Neuronal stem cell (in vitro differentiated cells): ENCODE data around the gene DMD.

Experiments used
- DNase-seq: peaks from one replicate; pipeline ENCODE4 v3.0.0-alpha.2; 2013; ENCODE audit warnings: low spot score
- H2AFZ ChIP-seq: one replicate; pipeline ENCODE4 v1.6.1; 2013; ENCODE audit warnings: mild to moderate bottlenecking, low read length, inconsistent platforms
- H2AK5ac ChIP-seq: 2 replicates; pipeline ENCODE4 v1.6.1; 2013; ENCODE audit warnings: low read depth, mild to moderate bottlenecking, inconsistent platforms, low read length, moderate library complexity, mixed read lengths
- H2BK120ac ChIP-seq: 2 replicates; pipeline ENCODE4 v1.6.1; 2013; ENCODE audit warnings: low read depth, mild to moderate bottlenecking, inconsistent platforms, low read length, moderate library complexity, mixed read lengths
- H2BK12ac ChIP-seq: one replicate; pipeline ENCODE4 v1.6.1; 2013; ENCODE audit warnings: low read length, inconsistent platforms
- H2BK15ac ChIP-seq: 2 replicates; pipeline ENCODE4 v1.6.1; 2013; ENCODE audit warnings: mild to moderate bottlenecking, low read length, inconsistent platforms, mixed read lengths
- H2BK5ac ChIP-seq: one replicate; pipeline ENCODE4 v1.6.1; 2013; ENCODE audit warnings: inconsistent platforms, mild to moderate bottlenecking, low read length, moderate library complexity
- H3K14ac ChIP-seq: one replicate; pipeline ENCODE4 v1.6.1; 2013; ENCODE audit warnings: low read length, inconsistent platforms
- H3K18ac ChIP-seq: 2 replicates; pipeline ENCODE4 v1.6.1; 2013; ENCODE audit warnings: low read length, inconsistent platforms
- H3K23ac ChIP-seq: 2 replicates; pipeline ENCODE4 v1.6.1; 2013; ENCODE audit warnings: low read depth, mild to moderate bottlenecking, mixed read lengths, low read length, inconsistent platforms; ENCODE audit not compliant: poor library complexity
- H3K27ac ChIP-seq: replicated peaks from 3 replicates; pipeline ENCODE4 v1.5.1; 2013; ENCODE audit warnings: low read length, inconsistent platforms
- H3K27me3 ChIP-seq, 3 experiments: 2 replicates each; pipeline ENCODE4 v1.6.1; 2013; ENCODE audit warnings: low read length in 3 of 3, mild to moderate bottlenecking in 2 of 3, inconsistent platforms in 1 of 3, low read depth in 1 of 3, mixed read lengths in 1 of 3, moderate library complexity in 1 of 3; ENCODE audit not compliant: control insufficient read depth in 3 of 3, insufficient read depth in 3 of 3
- H3K36me3 ChIP-seq, 2 donors: replicated peaks in 1 of 2; 2 replicates each; pipeline ENCODE4 v1.6.1; 2013; ENCODE audit warnings: low read length in 2 of 2; ENCODE audit not compliant: control insufficient read depth in 2 of 2, insufficient read depth in 2 of 2
- H3K4ac ChIP-seq: 2 replicates; pipeline ENCODE4 v1.6.1; 2013; ENCODE audit warnings: inconsistent platforms, mild to moderate bottlenecking, low read length, moderate library complexity
- H3K4me1 ChIP-seq, 2 donors: 1 replicate in 1 of 2; 2 replicates in 1 of 2; pipeline ENCODE4 v1.6.1; 2013; ENCODE audit warnings: low read length in 2 of 2, low read depth in 1 of 2; ENCODE audit not compliant: control insufficient read depth in 2 of 2, insufficient read depth in 1 of 2
- H3K4me2 ChIP-seq: one replicate; pipeline ENCODE4 v1.6.1; 2013; ENCODE audit warnings: mild to moderate bottlenecking, low read length, inconsistent platforms; ENCODE audit not compliant: insufficient read depth, poor library complexity, severe bottlenecking
- H3K4me3 ChIP-seq, 2 donors: 2 replicates each; pipeline ENCODE4 v1.5.1; 2013; ENCODE audit warnings: low read length in 2 of 2, mild to moderate bottlenecking in 2 of 2, inconsistent platforms in 1 of 2, moderate library complexity in 1 of 2
- H3K79me1 ChIP-seq: one replicate; pipeline ENCODE4 v1.6.1; 2013; ENCODE audit warnings: low read depth, mild to moderate bottlenecking, inconsistent platforms, low read length, moderate library complexity
- H3K9ac ChIP-seq: one replicate; pipeline ENCODE4 v1.6.1; 2013; ENCODE audit warnings: mild to moderate bottlenecking, low read depth, low read length, inconsistent platforms; ENCODE audit not compliant: poor library complexity
- H3K9me3 ChIP-seq, 2 donors: replicated peaks in 1 of 2; 2 replicates each; pipeline versions ENCODE3 to v1.6.1; 2013; ENCODE audit warnings: low read length in 2 of 2, mild to moderate bottlenecking in 2 of 2, inconsistent platforms in 1 of 2, low read depth in 1 of 2, mixed read lengths in 1 of 2, moderate library complexity in 1 of 2; ENCODE audit not compliant: control insufficient read depth in 2 of 2, insufficient read depth in 1 of 2
- H4K8ac ChIP-seq: one replicate; pipeline ENCODE4 v1.6.1; 2013; ENCODE audit warnings: low read depth, mild to moderate bottlenecking, inconsistent platforms, low read length, moderate library complexity
- H4K91ac ChIP-seq: one replicate; pipeline ENCODE4 v1.6.1; 2013; ENCODE audit warnings: low read length, low read depth, mild to moderate bottlenecking, inconsistent platforms; ENCODE audit not compliant: poor library complexity
- WGBS, 2 donors: extraction: QIAGEN DNeasy Blood & Tissue Kit; methylation state at CpG; one replicate each; pipeline ENCODE4 v1.1.7; 2013; ENCODE audit warnings: missing lambda C conversion rate in 2 of 2, mixed read lengths in 1 of 2; ENCODE audit not compliant: insufficient read length in 2 of 2, insufficient replicate concordance in 1 of 2; ENCODE audit errors: extremely low coverage in 2 of 2; 5-methylcytosine and 5-hydroxymethylcytosine counted together

Gene DMD

DNA sequence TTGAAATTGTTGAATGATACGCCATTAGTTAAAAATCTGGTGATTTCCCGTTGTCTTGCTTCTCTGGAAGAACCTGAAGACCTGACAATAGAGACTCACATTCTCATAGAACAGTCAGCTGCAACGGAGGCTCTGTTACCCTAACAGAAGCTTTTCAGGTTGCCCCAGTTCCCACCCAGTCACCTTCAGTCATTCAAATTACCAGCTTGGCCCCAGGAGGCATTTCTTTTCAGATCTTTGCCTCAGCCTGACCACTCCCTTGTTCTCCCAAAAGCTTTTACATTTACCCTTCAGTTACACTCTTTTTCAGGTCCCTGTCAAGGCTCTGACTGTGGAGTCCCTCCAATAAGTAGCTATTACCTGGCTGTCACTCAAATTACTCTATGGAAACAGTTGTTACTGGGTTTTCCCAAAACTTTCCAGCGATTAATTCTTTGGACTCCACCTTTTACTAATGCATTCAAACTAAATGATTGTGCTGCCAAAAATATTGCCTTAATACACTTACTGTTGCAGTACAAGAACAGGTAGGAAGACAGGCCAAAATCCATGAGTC lies 1977.3 kb downstream of the DMD start:
- no peak overlapping the region for H2BK12ac ChIP-seq
- no peaks in the 10 kb centered on the region for H3K36me3 ChIP-seq
- H3K4me2 ChIP-seq = no peak overlapping the region
- peak overlapping the region; percentile 46 for H3K27ac ChIP-seq
- no peak overlapping the region for H2BK15ac ChIP-seq
- H3K4ac ChIP-seq = no peak overlapping the region
- no peak overlapping the region for H4K91ac ChIP-seq
- H3K9ac ChIP-seq = no peak overlapping the region
- no peak overlapping the region for H2AK5ac ChIP-seq
- H2BK120ac ChIP-seq = no peak overlapping the region
- H2AFZ ChIP-seq = no peak overlapping the region
- no peak overlapping the region for H4K8ac ChIP-seq
- no peak overlapping the region for H3K23ac ChIP-seq
- H3K4me3 ChIP-seq = no peak overlapping the region
- peaks cover 1% of the 10 kb centered on the region for H3K79me1 ChIP-seq
- WGBS, 2 donors = no CpG with 5 or more reads among the region's 4 CpGs
- H3K4me1 ChIP-seq = peaks cover 3 to 16% of the 10 kb centered on the region in 2 donors
- H3K9me3 ChIP-seq = no peaks in the 10 kb centered on the region
- H2BK5ac ChIP-seq = no peak overlapping the region
- H3K18ac ChIP-seq = no peak overlapping the region
- H3K14ac ChIP-seq = no peak overlapping the region
- no peak for DNase-seq
- H3K27me3 ChIP-seq = no peaks in the 10 kb centered on the region

DNA sequence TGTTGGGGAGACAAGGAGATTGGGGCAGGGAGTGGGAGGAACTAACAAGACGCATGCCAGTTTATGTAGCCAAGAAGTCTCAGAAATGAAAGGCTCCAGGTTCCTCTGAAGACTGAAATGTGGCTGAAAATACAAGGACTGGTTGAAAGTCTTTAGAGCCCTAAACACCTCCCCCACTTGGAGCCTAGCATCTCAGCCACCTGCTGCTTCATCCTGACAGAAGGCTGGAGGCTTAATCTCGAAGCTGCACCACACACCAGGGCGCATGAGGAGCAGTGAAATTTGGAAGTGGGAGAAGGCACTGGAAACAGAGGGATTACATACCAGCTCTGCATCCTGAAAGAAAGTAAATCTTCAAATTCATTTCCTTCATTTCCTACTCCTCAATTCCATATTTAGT lies 1978.8 kb downstream of the DMD start:
- no peak overlapping the region for H2AK5ac ChIP-seq
- H3K4ac ChIP-seq = no peak overlapping the region
- no peak overlapping the region for H4K91ac ChIP-seq
- H3K14ac ChIP-seq = no peak overlapping the region
- H2BK5ac ChIP-seq = no peak overlapping the region
- H3K36me3 ChIP-seq = no peaks in the 10 kb centered on the region
- no peak overlapping the region for H4K8ac ChIP-seq
- no peak overlapping the region for H3K4me3 ChIP-seq
- no CpG with 5 or more reads among the region's 3 CpGs for WGBS, 2 donors
- no peak overlapping the region for H2BK15ac ChIP-seq
- no peak overlapping the region for H3K23ac ChIP-seq
- no peak overlapping the region for H2BK120ac ChIP-seq
- H2AFZ ChIP-seq = no peak overlapping the region
- no peak overlapping the region for H3K18ac ChIP-seq
- no peak for DNase-seq
- peak overlapping the region; percentile 54 for H3K27ac ChIP-seq
- H3K4me2 ChIP-seq = peak overlapping the region; percentile 11
- H3K9ac ChIP-seq = no peak overlapping the region
- H3K4me1 ChIP-seq = peaks cover 3 to 12% of the 10 kb centered on the region in 2 donors
- H3K27me3 ChIP-seq = no peaks in the 10 kb centered on the region
- H3K79me1 ChIP-seq = peaks cover 1% of the 10 kb centered on the region
- no peaks in the 10 kb centered on the region for H3K9me3 ChIP-seq
- no peak overlapping the region for H2BK12ac ChIP-seq

DNA sequence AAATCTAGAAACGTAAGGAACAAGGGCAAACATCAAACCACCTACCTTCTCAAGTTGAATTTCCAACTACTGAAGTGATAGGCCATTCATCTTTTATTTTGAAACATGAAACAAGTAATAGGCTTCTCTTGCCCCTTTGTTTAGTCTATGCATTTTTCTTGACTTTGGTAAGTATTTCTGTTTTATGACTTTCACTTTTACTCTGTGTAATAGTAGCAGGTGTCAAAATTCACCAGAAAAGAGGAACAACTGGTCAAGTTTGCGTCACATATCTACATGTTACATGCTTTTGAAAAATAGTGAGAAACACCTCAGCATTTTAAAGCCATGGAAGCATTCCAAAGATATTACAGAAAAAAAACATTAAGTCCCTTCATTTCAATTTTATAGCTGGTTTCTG lies 1982.4 kb downstream of the DMD start:
- no peak overlapping the region for H3K27ac ChIP-seq
- no CpG with 5 or more reads among the region's 2 CpGs for WGBS, 2 donors
- no peaks in the 10 kb centered on the region for H3K9me3 ChIP-seq

DNA sequence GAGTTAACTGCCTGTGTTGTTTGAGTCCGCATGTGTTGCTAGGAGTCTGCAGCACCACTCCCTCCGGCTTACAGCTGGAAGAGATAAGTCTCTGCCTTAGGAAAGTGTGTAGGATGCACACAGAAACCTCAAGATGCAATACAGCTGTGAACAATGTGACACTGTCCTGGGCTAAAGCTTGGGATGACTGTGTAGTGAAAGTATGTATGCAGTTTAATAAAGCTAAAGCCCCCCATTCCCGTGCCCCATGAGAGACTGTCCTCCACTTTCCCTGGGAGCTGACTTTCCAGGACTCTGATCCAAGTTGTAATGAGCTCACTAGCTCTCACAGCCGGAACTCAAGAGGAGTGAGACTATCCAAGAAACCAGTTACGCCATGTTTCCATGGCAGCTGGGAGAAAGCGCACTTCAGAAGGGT lies 1982.9 kb downstream of the DMD start:
- H3K9ac ChIP-seq = no peak overlapping the region
- no peak overlapping the region for H4K8ac ChIP-seq
- no peaks in the 10 kb centered on the region for H3K36me3 ChIP-seq
- H2BK12ac ChIP-seq = no peak overlapping the region
- no peak for DNase-seq
- peaks cover 3 to 6% of the 10 kb centered on the region in 2 donors for H3K4me1 ChIP-seq
- no peak overlapping the region for H2AFZ ChIP-seq
- H3K27ac ChIP-seq = no peak overlapping the region
- no peak overlapping the region for H2BK5ac ChIP-seq
- H3K4me3 ChIP-seq = no peak overlapping the region
- no peaks in the 10 kb centered on the region for H3K9me3 ChIP-seq
- H2AK5ac ChIP-seq = no peak overlapping the region
- peaks cover 1% of the 10 kb centered on the region for H3K79me1 ChIP-seq
- no CpG with 5 or more reads among the region's 6 CpGs for WGBS, 2 donors
- no peak overlapping the region for H3K18ac ChIP-seq
- H2BK120ac ChIP-seq = no peak overlapping the region
- no peak overlapping the region for H3K14ac ChIP-seq
- no peak overlapping the region for H3K23ac ChIP-seq
- no peak overlapping the region for H3K4me2 ChIP-seq
- H3K4ac ChIP-seq = no peak overlapping the region
- H2BK15ac ChIP-seq = no peak overlapping the region
- H3K27me3 ChIP-seq = no peaks in the 10 kb centered on the region
- no peak overlapping the region for H4K91ac ChIP-seq

More for the DNA sequence above, 1982.4 kb downstream of the DMD start:
- no peak for DNase-seq
- Histone ChIP-seq H3K36me3 (no peaks in the 10 kb centered on the region), H4K91ac (no peak overlapping the region), H2BK15ac (no peak overlapping the region), H3K4me1 (peaks cover 3 to 6% of the 10 kb centered on the region in 2 donors), H3K79me1 (peaks cover 1% of the 10 kb centered on the region), H2AK5ac (no peak overlapping the region), H3K23ac (no peak overlapping the region), H3K9ac (no peak overlapping the region), H3K27me3 (no peaks in the 10 kb centered on the region), H4K8ac (no peak overlapping the region), H3K18ac (no peak overlapping the region), H2BK12ac (no peak overlapping the region), H3K4me2 (no peak overlapping the region), H3K14ac (no peak overlapping the region), H2BK5ac (no peak overlapping the region), H3K4ac (no peak overlapping the region), H2BK120ac (no peak overlapping the region), H3K4me3 (no peak overlapping the region), H2AFZ (no peak overlapping the region)
